K562 (cell line): ENCODE results near the gene ITPR2. TPM values are rescaled to one million over a fixed set of nuclear protein-coding genes. Genes with fewer than 3 reads are reported as not detected.

ENCODE experiments used
- BACH1 ChIP-seq: fragments of 200-800 bp; sonication (Bioruptor generic); IDR thresholded peaks from 2 replicates; pipeline ENCODE4 v1.6.1; 2016; ENCODE audit warnings: missing genetic modification characterization, missing compliant biosample characterization
- CBFB ChIP-seq: sonication (generic); formaldehyde crosslinking; IDR thresholded peaks from 2 replicates; pipeline ENCODE4 v1.4.0; 2020; ENCODE audit warnings: mild to moderate bottlenecking, missing genetic modification reagents
- CBX3 ChIP-seq, 2 experiments: IDR thresholded peaks; 1 replicate in 1 of 2; 2 replicates in 1 of 2; pipeline ENCODE4 v1.6.1; 2012; ENCODE audit warnings: inconsistent platforms in 2 of 2, low read length in 2 of 2, borderline replicate concordance in 1 of 2, control low read depth in 1 of 2
- IRF1 ChIP-seq: sonication (generic); formaldehyde crosslinking; IDR thresholded peaks from 2 replicates; pipeline ENCODE4 v1.8.0; 2022; ENCODE audit warnings: missing genetic modification reagents, mild to moderate bottlenecking, borderline replicate concordance
- IRF9 ChIP-seq: fragments of 450-650 bp; IDR thresholded peaks from 2 replicates; pipeline ENCODE4 v1.6.1; 2016; ENCODE audit warnings: missing biosample characterization, missing genetic modification characterization
- NCOA1 ChIP-seq: fragments of 450-650 bp; IDR thresholded peaks from 2 replicates; pipeline ENCODE4 v1.6.1; 2016; ENCODE audit warnings: low read depth
- NR1H2 ChIP-seq: sonication (generic); formaldehyde crosslinking; IDR thresholded peaks from 2 replicates; pipeline ENCODE4 v1.4.0; 2020; ENCODE audit warnings: mild to moderate bottlenecking, missing genetic modification reagents
- POLR2A ChIP-seq: fragments of 450-650 bp; conservative IDR thresholded peaks from 2 replicates; pipeline ENCODE4 v1.6.1; 2016
- PYGO2 ChIP-seq: fragments of 450-650 bp; IDR thresholded peaks from 2 replicates; pipeline ENCODE4 v1.6.1; 2016; ENCODE audit warnings: mild to moderate bottlenecking, missing genetic modification characterization, moderate library complexity, missing compliant biosample characterization
- SMAD3 ChIP-seq: fragments of 450-650 bp; formaldehyde crosslinking; conservative IDR thresholded peaks from 2 replicates; pipeline ENCODE4 v1.4.0; 2020; ENCODE audit warnings: mild to moderate bottlenecking
- TGIF2 ChIP-seq: sonication (generic); formaldehyde crosslinking; IDR thresholded peaks from 2 replicates; pipeline ENCODE4 v1.8.1; 2022; ENCODE audit warnings: mild to moderate bottlenecking, missing genetic modification reagents, moderate library complexity
- ZEB2 ChIP-seq: fragments of 450-650 bp; IDR thresholded peaks from 2 replicates; pipeline ENCODE4 v1.6.1; 2016
- ZNF165 ChIP-seq: fragments of 250-450 bp; sonication (Bioruptor Pico); IDR thresholded peaks from 2 replicates; pipeline ENCODE4 v1.4.0; 2020; ENCODE audit warnings: borderline replicate concordance
- ZNF274 ChIP-seq: IDR thresholded peaks from 2 replicates; pipeline ENCODE4 v1.6.1; 2011; ENCODE audit warnings: low read depth, mild to moderate bottlenecking, low read length, moderate library complexity, borderline replicate concordance
- polyA plus RNA-seq, 8 experiments: library from polyadenylated mRNA; depleted of rRNA in 4 of 8; stranded (reverse) in 5 of 8; unstranded in 3 of 8; fragments of >200 nt; fragmentation: Nextera tagmentation in 2 of 8; fragmentation: Illumina TruSeq in 1 of 8; extraction: Ambion mirVana in 2 of 8; extraction: Trizol in 1 of 8; gene quantifications; 2 replicates each; pipeline versions ENCODE4 v1.2.1 to v1.2.3, GENCODE V29; 2011 to 2014; ENCODE audit warnings: inconsistent platforms in 1 of 8, missing spikeins in 1 of 8
- total RNA-seq, 7 experiments: library from RNA; depleted of rRNA in 6 of 7; stranded (reverse); fragments of >200 nt in 6 of 7; fragmentation: Illumina TruSeq in 2 of 7; extraction: Trizol in 2 of 7; gene quantifications; 2 replicates each; pipeline versions ENCODE4 v1.2.1 to v1.2.3, GENCODE V29; 2011 to 2021; ENCODE audit warnings: low replicate concordance in 1 of 7
- TF ChIP-seq, protein P1 (sequence below), 2 experiments: fragments of 150-350 bp in 1 of 2; IDR thresholded peaks; 2 replicates each; pipeline ENCODE4 v1.6.1; 2012 to 2016; ENCODE audit warnings: low read depth in 2 of 2, low read length in 2 of 2, mild to moderate bottlenecking in 1 of 2, moderate library complexity in 1 of 2
- TF ChIP-seq, protein P2 (sequence below): fragments of 200-800 bp; sonication (Bioruptor generic); IDR thresholded peaks from 2 replicates; pipeline ENCODE4 v1.6.1; 2016; ENCODE audit warnings: missing genetic modification characterization, missing compliant biosample characterization

The ITPR2 gene
- total and polyA plus RNA-seq, 9 of the 15 experiments (the other 6 are each of a cell fraction or from before 2014, with no cell fraction given), result 0.21 to 3.3 (median 0.95) TPM

GRCh38 chr12:26845984-26846383, 13.0 kb upstream of the ITPR2 start (continued):
- TF ChIP-seq IRF9 (peak; percentile 38; the same call in 1 of the 2 replicates), SMAD3 (CRISPR knock-in tag) (0 out of 2 replicates have a peak, but pooled peaks have one; percentile 48), TGIF2 (CRISPR knock-in tag) (no peak), NCOA1 (peak; percentile 28; the same call in 1 of the 2 replicates), POLR2A (no peak), CBFB (0 out of 2 replicates have a peak, but pooled peaks have one; percentile 44), CBX3 (IDR thresholded peaks at IDR 0.05; ENCODE audit: borderline replicate concordance in 1 of 2, low read length in 2 of 2) (no peak), ZNF165 (CRISPR knock-in tag) (no peak), NR1H2 (CRISPR knock-in tag) (no peak), PYGO2 (tag) (peak; percentile 80), IRF1 (CRISPR knock-in tag) (no peak), BACH1 (tag) (peak; percentile 83), ZNF274 (peak; percentile 55; the same call in 1 of the 2 replicates), ZEB2 (no peak)
- TF ChIP-seq, protein P1, sequence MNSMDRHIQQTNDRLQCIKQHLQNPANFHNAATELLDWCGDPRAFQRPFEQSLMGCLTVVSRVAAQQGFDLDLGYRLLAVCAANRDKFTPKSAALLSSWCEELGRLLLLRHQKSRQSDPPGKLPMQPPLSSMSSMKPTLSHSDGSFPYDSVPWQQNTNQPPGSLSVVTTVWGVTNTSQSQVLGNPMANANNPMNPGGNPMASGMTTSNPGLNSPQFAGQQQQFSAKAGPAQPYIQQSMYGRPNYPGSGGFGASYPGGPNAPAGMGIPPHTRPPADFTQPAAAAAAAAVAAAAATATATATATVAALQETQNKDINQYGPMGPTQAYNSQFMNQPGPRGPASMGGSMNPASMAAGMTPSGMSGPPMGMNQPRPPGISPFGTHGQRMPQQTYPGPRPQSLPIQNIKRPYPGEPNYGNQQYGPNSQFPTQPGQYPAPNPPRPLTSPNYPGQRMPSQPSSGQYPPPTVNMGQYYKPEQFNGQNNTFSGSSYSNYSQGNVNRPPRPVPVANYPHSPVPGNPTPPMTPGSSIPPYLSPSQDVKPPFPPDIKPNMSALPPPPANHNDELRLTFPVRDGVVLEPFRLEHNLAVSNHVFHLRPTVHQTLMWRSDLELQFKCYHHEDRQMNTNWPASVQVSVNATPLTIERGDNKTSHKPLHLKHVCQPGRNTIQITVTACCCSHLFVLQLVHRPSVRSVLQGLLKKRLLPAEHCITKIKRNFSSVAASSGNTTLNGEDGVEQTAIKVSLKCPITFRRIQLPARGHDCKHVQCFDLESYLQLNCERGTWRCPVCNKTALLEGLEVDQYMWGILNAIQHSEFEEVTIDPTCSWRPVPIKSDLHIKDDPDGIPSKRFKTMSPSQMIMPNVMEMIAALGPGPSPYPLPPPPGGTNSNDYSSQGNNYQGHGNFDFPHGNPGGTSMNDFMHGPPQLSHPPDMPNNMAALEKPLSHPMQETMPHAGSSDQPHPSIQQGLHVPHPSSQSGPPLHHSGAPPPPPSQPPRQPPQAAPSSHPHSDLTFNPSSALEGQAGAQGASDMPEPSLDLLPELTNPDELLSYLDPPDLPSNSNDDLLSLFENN (IDR thresholded peaks at IDR 0.05; ENCODE audit: low read depth in 2 of 2, low read length in 2 of 2), result peak in 1 of 2 experiments; percentile 48; a peak in 2 of 4 replicates
- TF ChIP-seq, protein P2, sequence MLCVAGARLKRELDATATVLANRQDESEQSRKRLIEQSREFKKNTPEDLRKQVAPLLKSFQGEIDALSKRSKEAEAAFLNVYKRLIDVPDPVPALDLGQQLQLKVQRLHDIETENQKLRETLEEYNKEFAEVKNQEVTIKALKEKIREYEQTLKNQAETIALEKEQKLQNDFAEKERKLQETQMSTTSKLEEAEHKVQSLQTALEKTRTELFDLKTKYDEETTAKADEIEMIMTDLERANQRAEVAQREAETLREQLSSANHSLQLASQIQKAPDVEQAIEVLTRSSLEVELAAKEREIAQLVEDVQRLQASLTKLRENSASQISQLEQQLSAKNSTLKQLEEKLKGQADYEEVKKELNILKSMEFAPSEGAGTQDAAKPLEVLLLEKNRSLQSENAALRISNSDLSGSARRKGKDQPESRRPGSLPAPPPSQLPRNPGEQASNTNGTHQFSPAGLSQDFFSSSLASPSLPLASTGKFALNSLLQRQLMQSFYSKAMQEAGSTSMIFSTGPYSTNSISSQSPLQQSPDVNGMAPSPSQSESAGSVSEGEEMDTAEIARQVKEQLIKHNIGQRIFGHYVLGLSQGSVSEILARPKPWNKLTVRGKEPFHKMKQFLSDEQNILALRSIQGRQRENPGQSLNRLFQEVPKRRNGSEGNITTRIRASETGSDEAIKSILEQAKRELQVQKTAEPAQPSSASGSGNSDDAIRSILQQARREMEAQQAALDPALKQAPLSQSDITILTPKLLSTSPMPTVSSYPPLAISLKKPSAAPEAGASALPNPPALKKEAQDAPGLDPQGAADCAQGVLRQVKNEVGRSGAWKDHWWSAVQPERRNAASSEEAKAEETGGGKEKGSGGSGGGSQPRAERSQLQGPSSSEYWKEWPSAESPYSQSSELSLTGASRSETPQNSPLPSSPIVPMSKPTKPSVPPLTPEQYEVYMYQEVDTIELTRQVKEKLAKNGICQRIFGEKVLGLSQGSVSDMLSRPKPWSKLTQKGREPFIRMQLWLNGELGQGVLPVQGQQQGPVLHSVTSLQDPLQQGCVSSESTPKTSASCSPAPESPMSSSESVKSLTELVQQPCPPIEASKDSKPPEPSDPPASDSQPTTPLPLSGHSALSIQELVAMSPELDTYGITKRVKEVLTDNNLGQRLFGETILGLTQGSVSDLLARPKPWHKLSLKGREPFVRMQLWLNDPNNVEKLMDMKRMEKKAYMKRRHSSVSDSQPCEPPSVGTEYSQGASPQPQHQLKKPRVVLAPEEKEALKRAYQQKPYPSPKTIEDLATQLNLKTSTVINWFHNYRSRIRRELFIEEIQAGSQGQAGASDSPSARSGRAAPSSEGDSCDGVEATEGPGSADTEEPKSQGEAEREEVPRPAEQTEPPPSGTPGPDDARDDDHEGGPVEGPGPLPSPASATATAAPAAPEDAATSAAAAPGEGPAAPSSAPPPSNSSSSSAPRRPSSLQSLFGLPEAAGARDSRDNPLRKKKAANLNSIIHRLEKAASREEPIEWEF (CRISPR knock-in tag), result peak; percentile 68; the same call in 1 of the 2 replicates
